Measurements from ENCODE around the gene COIL. TPM values are rescaled to one million over a fixed set of nuclear protein-coding genes. Genes with fewer than 3 reads are reported as not detected.

Gene COIL
- total and polyA plus RNA-seq, 12 donors = 5.2 to 10.3 (median 8.1) TPM

GRCh38 chr17:56892333-56892732, 68.5 kb downstream of the COIL start:
- H3K9me3 ChIP-seq = peaks cover 0 to 16% (median 4%) of the 10 kb centered on the region in 11 donors
- no peak for ATAC-seq
- intact Hi-C loops (cut with DNase I) = loop anchor here in 3 of 10 donors (10.0 kb wide), 1 partner anchor 52 kb away; no protein-coding TSS in a partner anchor
- peaks cover 0 to 100% (median 47%) of the 10 kb centered on the region in 9 donors for H3K36me3 ChIP-seq
- no peaks in the 10 kb centered on the region for H3K27me3 ChIP-seq
- no peak overlapping the region for H3K27ac ChIP-seq
- no peak for DNase-seq
- no peak for TF ChIP-seq CTCF (IDR thresholded peaks at IDR 0.05)
- H3K4me3 ChIP-seq = no peak overlapping the region
- H3K4me1 ChIP-seq = peaks cover 0 to 13% (median 0%) of the 10 kb centered on the region in 9 donors
- WGBS, 2 donors = 97 to 100% methylated on average over 1 of the region's 1 CpG

GRCh38 chr17:56891751-56892150, 69.1 kb downstream of the COIL start:
- peak in 1 of 2 donors; percentile 44 for DNase-seq

GRCh38 chr17:56890906-56891674, 69.8 kb downstream of the COIL start:
- no peak for ATAC-seq
- Histone ChIP-seq H3K27ac (no peak overlapping the region), H3K27me3 (no peaks in the 10 kb centered on the region), H3K9me3 (peaks cover 0 to 16% (median 4%) of the 10 kb centered on the region in 11 donors), H3K4me1 (peaks cover 0 to 13% (median 0%) of the 10 kb centered on the region in 9 donors), H3K4me3 (no peak overlapping the region), H3K36me3 (peaks cover 0 to 98% (median 47%) of the 10 kb centered on the region in 9 donors)
- intact Hi-C loops (cut with DNase I) = loop anchor here in 5 of 10 donors (2.0 to 10.0 kb wide), 3 partner anchors 48 to 54 kb away; no protein-coding TSS in a partner anchor
- WGBS, 2 donors = 96 to 97% methylated on average over 7 of the region's 7 CpGs
- no peak for DNase-seq
- no peak for TF ChIP-seq CTCF (IDR thresholded peaks at IDR 0.05)

More at GRCh38 chr17:56891751-56892150, 69.1 kb downstream of the COIL start:
- H3K4me3 ChIP-seq = no peak overlapping the region
- peaks cover 0 to 99% (median 47%) of the 10 kb centered on the region in 9 donors for H3K36me3 ChIP-seq
- no peak overlapping the region for H3K27ac ChIP-seq
- ATAC-seq = peak in 2 of 8 donors; percentile 48 to 53
- WGBS, 2 donors = 79 to 80% methylated on average over 16 of the region's 16 CpGs
- H3K27me3 ChIP-seq = no peaks in the 10 kb centered on the region
- peak; percentile 14 to 57 (median 39) for TF ChIP-seq CTCF (IDR thresholded peaks at IDR 0.05)
- peaks cover 0 to 13% (median 0%) of the 10 kb centered on the region in 9 donors for H3K4me1 ChIP-seq
- intact Hi-C loops (cut with DNase I) = loop anchor here in 5 of 10 donors (2.0 to 10.0 kb wide), 3 partner anchors 47 to 53 kb away; no protein-coding TSS in a partner anchor
- H3K9me3 ChIP-seq = peaks cover 0 to 16% (median 4%) of the 10 kb centered on the region in 11 donors

GRCh38 chr17:56890390-56890789, 70.5 kb downstream of the COIL start:
- peaks cover 0 to 17% (median 0%) of the 10 kb centered on the region in 9 donors for H3K4me1 ChIP-seq
- no peak for ATAC-seq
- no peaks in the 10 kb centered on the region for H3K27me3 ChIP-seq
- peaks cover 0 to 92% (median 42%) of the 10 kb centered on the region in 9 donors for H3K36me3 ChIP-seq
- no peak overlapping the region for H3K4me3 ChIP-seq
- 97 to 98% methylated on average over 6 of the region's 6 CpGs for WGBS, 2 donors
- no peak for DNase-seq
- peaks cover 0 to 16% (median 4%) of the 10 kb centered on the region in 11 donors for H3K9me3 ChIP-seq
- intact Hi-C loops (cut with DNase I) = loop anchor here in 5 of 10 donors (2.0 to 10.0 kb wide), 3 partner anchors 48 to 54 kb away; no protein-coding TSS in a partner anchor
- no peak overlapping the region for H3K27ac ChIP-seq
- TF ChIP-seq CTCF (IDR thresholded peaks at IDR 0.05) = no peak

Other genes starting within 250 kb of the COIL start
- 1 to 10 TPM in 3 of 10 donors, under 1 TPM in 7; 0.23 to 1.5 (median 0.91) TPM for gene C17orf67, start 127.1 kb downstream of the COIL start, total RNA-seq
- 1 to 10 TPM in 1 of 2 donors, under 1 TPM in 1; 0.25 to 2.2 TPM for gene C17orf67, start 127.1 kb downstream of the COIL start, polyA plus RNA-seq
- 1 to 10 TPM; 2.0 to 5.3 (median 2.7) TPM for gene DGKE, start 126.9 kb downstream of the COIL start, total RNA-seq
- 1 to 10 TPM in 1 of 2 donors, under 1 TPM in 1; 0.71 to 3.1 TPM for gene DGKE, start 126.9 kb downstream of the COIL start, polyA plus RNA-seq
- 10 to 100 TPM in 8 of 10 donors, 1 to 10 TPM in 2; 8.7 to 32.7 (median 17.3) TPM for gene TRIM25, start 47.0 kb downstream of the COIL start, total RNA-seq
- 10 to 100 TPM in 1 of 2 donors, 1 to 10 TPM in 1; 4.9 to 15.1 TPM for gene TRIM25, start 47.0 kb downstream of the COIL start, polyA plus RNA-seq
- 100 to 1,000 TPM in 1 of 10 donors, 10 to 100 TPM in 9; 39.2 to 144 (median 47.9) TPM for gene SCPEP1, start 17.1 kb upstream of the COIL start, total RNA-seq
- gene SCPEP1, start 17.1 kb upstream of the COIL start, polyA plus RNA-seq = 100 to 1,000 TPM in 1 of 2 donors, 10 to 100 TPM in 1; 26.0 to 229 TPM
- gene AKAP1, start 124.2 kb upstream of the COIL start, total RNA-seq = 100 to 1,000 TPM; 107 to 234 (median 160) TPM
- gene AKAP1, start 124.2 kb upstream of the COIL start, polyA plus RNA-seq = 100 to 1,000 TPM in 1 of 2 donors, 10 to 100 TPM in 1; 31.0 to 101 TPM